ENCODE results near the gene SRSF10. TPM values are rescaled to one million over a fixed set of nuclear protein-coding genes. Genes with fewer than 3 reads are reported as not detected.

The SRSF10 gene
- total and polyA plus RNA-seq, 2 of the 8 experiments (the other 6 are each of a cell fraction or from before 2014, with no cell fraction given), result 155 to 194 TPM

DNA sequence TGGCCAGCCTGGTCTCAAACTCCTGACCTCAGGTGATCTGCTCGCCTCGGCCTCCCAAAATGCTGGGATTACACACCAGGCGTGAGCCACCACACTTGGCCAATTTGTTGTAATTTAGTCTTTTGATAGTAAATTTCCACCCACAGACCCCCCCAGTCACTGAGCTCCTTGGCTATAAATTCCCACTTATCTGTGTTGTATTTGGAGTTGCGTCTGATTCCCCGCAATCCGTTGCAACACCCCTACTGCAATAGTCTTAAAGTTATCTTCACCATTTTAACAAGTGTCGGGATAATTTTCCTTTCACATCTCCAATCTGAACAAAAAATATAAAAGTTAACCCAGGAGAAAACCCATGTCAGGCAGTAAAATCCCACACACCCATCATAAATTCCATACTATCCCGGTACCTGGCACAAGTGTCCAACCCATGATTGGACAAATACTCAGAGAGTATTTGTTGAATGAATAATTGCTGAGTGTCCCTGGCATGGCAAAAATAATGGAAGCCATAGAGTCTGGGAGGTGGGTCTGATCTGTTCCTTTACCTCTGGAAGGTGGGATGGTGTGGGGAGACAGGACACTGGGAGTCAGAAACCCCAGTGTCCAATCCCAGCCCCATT is 57.7 kb downstream of the SRSF10 start:
- no peak overlapping the region for H4K91ac ChIP-seq (replicated peaks; ENCODE audit: insufficient read length, low read length)
- no peak overlapping the region for H2BK120ac ChIP-seq (replicated peaks; ENCODE audit: low read depth, low read length)
- H2BK20ac ChIP-seq (ENCODE audit: low read length), result no peak overlapping the region
- H2BK5ac ChIP-seq (ENCODE audit: low read depth, low read length), result no peak overlapping the region
- no peak overlapping the region for H3K4me2 ChIP-seq (ENCODE audit: insufficient read depth in 1 of 2, low read depth in 2 of 2, low read length in 2 of 2)
- no peaks in the 10 kb centered on the region for H3K23me2 ChIP-seq (ENCODE audit: low read depth, low read length)
- no peak overlapping the region for H3K4me3 ChIP-seq (ENCODE audit: extremely low read depth in 1 of 4, insufficient read depth in 2 of 4, low read depth in 3 of 4, low read length in 4 of 4)
- H3K4ac ChIP-seq (replicated peaks; ENCODE audit: insufficient read length, low read depth, low read length), result no peak overlapping the region
- no peak overlapping the region for H3K56ac ChIP-seq (replicated peaks; ENCODE audit: insufficient read length, low read depth, low read length)
- DNase-seq (ENCODE audit: low read depth in 1 of 2, low spot score in 2 of 2), result no peak
- H3K27ac ChIP-seq (ENCODE audit: low read depth, low read length), result no peak overlapping the region
- WGBS, 2 experiments (ENCODE audit: extremely low coverage in 1 of 2, insufficient coverage in 1 of 2, insufficient read length in 1 of 2, insufficient replicate concordance in 2 of 2, low coverage in 1 of 2, low lambda C conversion rate in 2 of 2, missing lambda C conversion rate in 1 of 2), result 92% methylated on average over 8 of the region's 8 CpGs; no CpG with 5 or more reads in 1 of the 2 experiments
- no peak overlapping the region for H3K14ac ChIP-seq (ENCODE audit: insufficient read length)
- no peak overlapping the region for H2AK5ac ChIP-seq (ENCODE audit: low read depth, low read length)
- H3K9ac ChIP-seq (replicated peaks in 1 of 4; ENCODE audit: extremely low read depth in 1 of 4, low read depth in 3 of 4, low read length in 3 of 4), result no peak overlapping the region
- H2AFZ ChIP-seq (ENCODE audit: low read length), result no peak overlapping the region
- H3K4me1 ChIP-seq (replicated peaks in 1 of 4; ENCODE audit: control insufficient read depth in 3 of 4, insufficient read depth in 4 of 4, low read length in 3 of 4), result no peaks in the 10 kb centered on the region
- H4K5ac ChIP-seq (ENCODE audit: insufficient read length, low read depth, low read length), result no peak overlapping the region
- ChIA-PET POLR2A (ENCODE audit: partially characterized antibody) (no interaction called here), CTCF (ENCODE audit: partially characterized antibody) (no interaction called here)
- H3K23ac ChIP-seq (ENCODE audit: insufficient read length), result no peak overlapping the region
- no peak overlapping the region for H2BK15ac ChIP-seq (ENCODE audit: low read length)
- no peak overlapping the region for H4K8ac ChIP-seq (ENCODE audit: extremely low read depth, insufficient read depth, low read length)
- H4K20me1 ChIP-seq (replicated peaks in 1 of 2; ENCODE audit: control insufficient read depth in 1 of 2, insufficient read depth in 2 of 2, low read length in 2 of 2), result no peaks in the 10 kb centered on the region
- TF ChIP-seq FOSL1 (IDR thresholded peaks at IDR 0.05; ENCODE audit: insufficient read depth, low read depth, low read length) (no peak), CBX8 (IDR thresholded peaks at IDR 0.05; ENCODE audit: borderline replicate concordance, low read depth, low read length) (no peak), RNF2 (IDR thresholded peaks at IDR 0.05; ENCODE audit: borderline replicate concordance, low read depth, low read length, missing control alignments, poor library complexity, severe bottlenecking) (no peak), SUZ12 (IDR thresholded peaks at IDR 0.05; ENCODE audit: low read length) (no peak), SRF (IDR thresholded peaks at IDR 0.05; ENCODE audit: low read depth, low read length) (no peak), RBBP5 (IDR thresholded peaks at IDR 0.05; ENCODE audit: borderline replicate concordance, low read depth, low read length) (no peak), SP1 (IDR thresholded peaks at IDR 0.05; ENCODE audit: low read depth, low read length) (no peak), EP300 (IDR thresholded peaks at IDR 0.05; ENCODE audit: borderline replicate concordance in 1 of 2, low read depth in 2 of 2, low read length in 2 of 2) (no peak), HDAC2 (IDR thresholded peaks at IDR 0.05; ENCODE audit: borderline replicate concordance in 1 of 2, low read depth in 2 of 2, low read length in 2 of 2) (no peak), TBP (IDR thresholded peaks at IDR 0.05; ENCODE audit: low read depth, low read length) (no peak)
- no peaks in the 10 kb centered on the region for H3K36me3 ChIP-seq (ENCODE audit: control insufficient read depth in 2 of 4, insufficient read depth in 4 of 4, low read length in 3 of 4)
- H2BK12ac ChIP-seq (ENCODE audit: low read depth, low read length), result no peak overlapping the region
- H3K18ac ChIP-seq (ENCODE audit: extremely low read depth, low read length), result no peak overlapping the region
- no peaks in the 10 kb centered on the region for H3K79me1 ChIP-seq (ENCODE audit: low read depth, low read length)
- FAIRE-seq, result no peak
- H3K79me2 ChIP-seq (ENCODE audit: control insufficient read depth in 1 of 2, insufficient read depth in 2 of 2, low read length in 2 of 2), result no peaks in the 10 kb centered on the region
- no peaks in the 10 kb centered on the region for H3K27me3 ChIP-seq (replicated peaks in 1 of 4; ENCODE audit: control insufficient read depth in 3 of 4, extremely low read depth in 1 of 4, insufficient read depth in 3 of 4, low read length in 3 of 4)
- H3K9me3 ChIP-seq (ENCODE audit: insufficient read depth in 2 of 2, low read depth in 1 of 2, low read length in 1 of 2), result no peaks in the 10 kb centered on the region

Data from H1 (cell line).